Cortex of kidney (tissue), 1 donor: Measurements from ENCODE around the gene CTSZ.
"Not testable (repeated sequence)": the region's sequence is repeated elsewhere in the genome, so short reads cannot be mapped to it uniquely, and the experiment has no call there.

Experiments
- DNase-seq: peaks from one replicate; lab custom pipeline; 2025; lab: John Stamatoyannopoulos, UW

CTSZ gene

GRCh38 chr20:58996226-58996611 is 10.8 kb downstream of the CTSZ start:
- no peak for DNase-seq

GRCh38 chr20:58995461-58996225 is 11.4 kb downstream of the CTSZ start:
- no peak for DNase-seq

- DNase-seq, result no peak
These were observed 12.5 kb downstream of the CTSZ start for GRCh38 chr20:58994390-58995159.

GRCh38 chr20:58993332-58994248 is 13.5 kb downstream of the CTSZ start:
- DNase-seq, result no peak

DNA sequence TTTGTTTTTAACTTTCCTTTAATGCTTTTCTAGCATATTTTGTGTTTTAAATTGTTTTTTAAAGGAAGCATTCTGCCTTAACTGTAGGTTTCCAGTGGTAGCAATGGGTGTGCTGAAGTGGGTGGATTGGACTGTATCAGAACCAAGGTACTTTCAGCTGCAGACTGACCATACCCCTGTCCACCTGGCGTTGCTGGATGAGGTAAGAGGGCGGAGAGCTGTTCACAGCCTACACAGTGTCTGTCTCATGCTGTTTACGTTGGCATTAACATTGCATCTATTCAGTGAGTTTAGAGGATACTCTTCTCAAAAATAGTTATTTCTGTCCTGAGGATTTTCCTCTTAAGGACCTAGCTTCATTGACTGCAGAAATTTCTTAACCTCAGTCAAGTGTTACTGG is 14.1 kb downstream of the CTSZ start:
- no peak for DNase-seq

- DNase-seq, result no peak
These were observed 15.3 kb downstream of the CTSZ start for GRCh38 chr20:58991715-58992114.

- no peak for DNase-seq
These were observed 16.2 kb downstream of the CTSZ start for GRCh38 chr20:58990651-58991445.

GRCh38 chr20:58989196-58989595 is 17.9 kb downstream of the CTSZ start:
- no peak for DNase-seq

DNA sequence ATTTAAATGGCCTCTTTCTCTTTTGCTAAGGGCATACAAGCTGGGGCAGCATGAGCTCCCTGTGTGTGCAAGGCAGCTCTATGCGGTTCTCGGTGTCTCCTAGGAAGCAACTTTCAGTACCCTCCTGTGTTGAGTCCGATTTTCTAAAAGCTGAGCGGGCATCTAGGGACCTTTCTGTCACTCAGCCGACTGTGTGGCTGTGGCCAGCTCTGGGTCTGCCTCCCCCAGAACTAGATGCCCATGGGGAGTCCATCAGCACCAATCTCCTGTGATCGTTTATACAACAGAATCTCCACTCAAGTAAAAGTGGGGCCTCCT is 18.5 kb downstream of the CTSZ start:
- no peak for DNase-seq

GRCh38 chr20:58987790-58988564 is 19.1 kb downstream of the CTSZ start:
- DNase-seq, result no peak

- DNase-seq, result no peak
These were observed 20.0 kb downstream of the CTSZ start for GRCh38 chr20:58986968-58987517.

- no peak for DNase-seq
These were observed 20.6 kb downstream of the CTSZ start for GRCh38 chr20:58986286-58986967.

- no peak for DNase-seq
These were observed 21.4 kb downstream of the CTSZ start for GRCh38 chr20:58985656-58986055.

DNA sequence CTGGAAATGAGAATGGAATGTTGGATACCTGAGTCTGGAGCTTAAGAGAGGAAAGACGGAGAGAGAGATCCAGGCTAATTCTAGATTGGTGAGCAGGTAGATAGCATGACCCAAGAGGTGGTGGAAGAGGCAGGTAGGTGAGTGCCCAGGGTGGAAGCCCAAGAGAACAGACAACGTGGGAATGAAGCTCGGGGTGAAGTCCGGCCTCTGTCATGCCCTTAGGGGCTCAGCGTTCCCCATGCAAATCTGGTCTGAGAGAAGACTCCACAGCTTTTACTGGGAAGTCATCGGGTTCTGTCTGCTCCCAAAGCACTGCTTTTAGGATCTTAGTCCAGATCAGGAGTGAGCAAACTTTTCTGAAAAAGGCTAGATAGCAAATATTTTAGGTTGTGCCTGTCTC is 22.4 kb downstream of the CTSZ start:
- DNase-seq, result no peak

DNA sequence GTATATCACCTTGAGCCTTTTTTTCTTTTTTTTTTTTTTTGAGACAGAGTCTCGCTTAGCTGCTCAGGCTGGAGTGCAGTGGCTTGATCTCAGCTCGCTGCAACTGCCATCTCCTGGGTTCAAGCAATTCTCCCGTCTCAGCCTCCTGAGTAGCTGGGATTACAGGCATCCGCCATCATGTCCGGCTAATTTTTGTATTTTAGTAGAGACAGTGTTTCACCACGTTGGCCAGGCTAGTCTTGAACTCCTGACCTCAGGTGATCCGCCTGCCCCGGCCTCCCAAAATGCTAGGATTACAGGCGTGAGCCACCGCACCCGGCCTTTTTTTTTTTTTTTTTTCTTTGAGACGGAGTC is 24.0 kb downstream of the CTSZ start:
- DNase-seq, result not testable (repeated sequence)

DNA sequence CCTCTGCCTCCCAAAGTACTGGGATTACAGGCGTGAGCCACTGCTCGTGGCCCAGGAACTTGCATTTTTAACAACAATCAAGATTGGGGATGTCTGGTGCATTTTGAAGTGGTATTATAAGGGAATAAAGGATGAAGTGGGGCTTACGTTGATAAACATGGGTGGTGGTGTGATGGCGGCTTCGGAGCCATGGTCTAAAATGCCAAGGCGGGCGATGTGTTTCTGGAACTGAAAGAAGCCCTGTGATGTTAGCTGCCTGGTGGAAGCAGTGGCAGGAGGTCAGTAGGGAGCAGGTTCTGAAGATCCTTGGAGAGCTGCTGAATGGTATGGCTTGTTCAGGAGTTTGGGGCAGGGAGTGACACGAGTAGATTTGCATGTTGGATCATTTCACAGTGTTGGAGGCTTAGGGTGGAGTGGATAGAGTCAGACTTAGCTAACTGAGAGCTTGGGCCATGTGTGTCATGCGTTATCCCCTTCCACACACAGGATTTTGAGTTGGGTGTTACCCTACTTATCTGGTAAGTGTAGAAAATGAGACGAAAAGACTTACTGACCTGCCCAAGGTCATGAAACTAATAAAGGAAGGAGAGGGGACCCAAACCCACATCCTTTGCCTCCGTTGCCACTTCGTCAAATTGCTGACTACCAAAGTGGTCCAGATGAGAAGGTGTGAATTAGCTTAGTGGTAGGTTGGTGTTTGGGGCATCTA is 24.5 kb downstream of the CTSZ start:
- DNase-seq, result no peak

- no peak for DNase-seq
These were observed 25.3 kb downstream of the CTSZ start for GRCh38 chr20:58981628-58982364.

GRCh38 chr20:58980711-58981627 is 26.1 kb downstream of the CTSZ start, which contains the start of gene NELFCD:
NELFCD (plus strand) TSS chr20:58981256; CDS start chr20:58981310, 54 bp downstream.
- no peak for DNase-seq
